Cerebellar nuclear complex (tissue), 1 donor: ENCODE data around the gene ZNF534.
"Not testable (repeated sequence)": the region's sequence is repeated elsewhere in the genome, so short reads cannot be mapped to it uniquely, and the experiment has no call there.

ENCODE experiments used
- DNase-seq, 2 experiments: peaks; one replicate each; lab custom pipeline; 2025; lab: John Stamatoyannopoulos, UW

Gene ZNF534

DNA sequence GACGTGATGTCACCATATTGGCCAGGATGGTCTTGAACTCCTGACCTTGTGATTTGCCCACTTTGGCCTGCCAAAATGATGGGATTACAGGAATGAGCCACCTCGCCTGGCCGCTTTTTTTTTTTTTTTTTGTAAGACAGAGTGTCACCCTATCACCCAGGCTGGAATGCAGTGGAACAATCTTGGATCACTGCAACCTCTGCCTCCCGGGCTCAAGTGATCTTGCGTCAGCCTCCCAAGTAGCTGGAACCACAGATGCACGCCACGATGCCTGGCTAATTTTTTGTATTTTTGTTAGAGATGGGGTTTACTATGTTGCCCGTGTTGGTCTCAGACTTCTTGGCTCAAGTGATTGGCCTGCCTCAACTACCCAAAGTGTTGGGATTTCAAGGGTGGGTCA is 69.6 kb downstream of the ZNF534 start:
- DNase-seq, result no peak

DNA sequence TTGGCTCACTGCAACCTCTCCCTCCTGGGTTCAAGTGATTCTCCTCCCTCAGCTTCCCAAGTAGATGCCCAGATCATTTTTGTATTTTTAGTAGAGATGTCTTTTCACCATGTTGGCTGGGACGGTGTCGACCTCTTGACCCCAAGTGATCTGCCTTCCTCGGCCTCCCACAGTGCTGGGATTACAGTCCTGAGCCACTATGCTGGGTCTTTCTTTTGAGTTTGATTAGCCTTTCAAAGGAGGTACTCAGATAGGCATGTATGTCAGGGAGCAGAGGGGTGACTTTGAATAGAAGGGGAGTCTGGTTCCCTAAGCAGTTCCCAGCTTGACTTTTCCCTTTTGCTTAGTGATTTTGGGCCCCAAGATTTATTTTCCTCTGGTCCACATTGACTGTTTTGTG is 71.5 kb downstream of the ZNF534 start:
- not testable (repeated sequence) for DNase-seq

GRCh38 chr19:52500991-52501390 is 72.0 kb downstream of the ZNF534 start:
- DNase-seq, result not testable (repeated sequence)
